CD14-positive monocyte (primary cell): Measurements from ENCODE around the gene SSR2. TPM values are rescaled to one million over a fixed set of nuclear protein-coding genes. Genes with fewer than 3 reads are reported as not detected.

Source experiments
- DNase-seq, 3 donors: peaks; one replicate each; pipeline ENCODE4 v3.0.0-alpha.2; 2011 to 2022
- H2AFZ ChIP-seq: 2 replicates; pipeline ENCODE4 v1.6.0; 2012; ENCODE audit warnings: mild to moderate bottlenecking, low read depth, low read length, inconsistent platforms; ENCODE audit not compliant: insufficient read depth, poor library complexity, severe bottlenecking
- H3K27ac ChIP-seq, 2 donors: 1 replicate in 1 of 2; 2 replicates in 1 of 2; pipeline ENCODE4 v1.5.1; 2012 to 2013; ENCODE audit warnings: low read length in 2 of 2, control low read depth in 1 of 2, inconsistent platforms in 1 of 2, low read depth in 1 of 2, mild to moderate bottlenecking in 1 of 2
- H3K27me3 ChIP-seq, 2 donors: one replicate each; pipeline versions ENCODE4 v1.6.0 to v1.6.1; 2011 to 2013; ENCODE audit warnings: low read length in 2 of 2; ENCODE audit not compliant: control insufficient read depth in 2 of 2, insufficient read depth in 2 of 2
- H3K36me3 ChIP-seq, 2 donors: replicated peaks in 1 of 2; 1 replicate in 1 of 2; 2 replicates in 1 of 2; pipeline versions ENCODE4 v1.5.1 to v1.6.1; 2012 to 2013; ENCODE audit warnings: low read length in 2 of 2, control low read depth in 1 of 2, inconsistent platforms in 1 of 2, mild to moderate bottlenecking in 1 of 2; ENCODE audit not compliant: insufficient read depth in 2 of 2, control insufficient read depth in 1 of 2
- H3K4me1 ChIP-seq, 2 donors: 1 replicate in 1 of 2; 2 replicates in 1 of 2; pipeline versions ENCODE4 v1.5.1 to v1.6.1; 2012 to 2013; ENCODE audit warnings: low read length in 2 of 2, control low read depth in 1 of 2, inconsistent platforms in 1 of 2, mild to moderate bottlenecking in 1 of 2, moderate library complexity in 1 of 2; ENCODE audit not compliant: insufficient read depth in 2 of 2, control insufficient read depth in 1 of 2
- H3K4me2 ChIP-seq: replicated peaks from 2 replicates; pipeline ENCODE3; 2012; ENCODE audit warnings: low read length, moderate library complexity, mild to moderate bottlenecking; ENCODE audit not compliant: poor library complexity, severe bottlenecking; ENCODE audit errors: extremely low read depth
- H3K4me3 ChIP-seq, 3 experiments: fragments of 200-600 bp in 1 of 3; sonication (generic) in 1 of 3; replicated peaks in 1 of 3; 1 replicate in 2 of 3; 2 replicates in 1 of 3; pipeline ENCODE4 v1.5.1; 2011 to 2013; ENCODE audit warnings: low read length in 3 of 3, mild to moderate bottlenecking in 3 of 3, control low read depth in 2 of 3, low read depth in 2 of 3, inconsistent platforms in 1 of 3, moderate library complexity in 1 of 3
- H3K79me2 ChIP-seq: 2 replicates; pipeline ENCODE4 v1.6.0; 2012; ENCODE audit warnings: mild to moderate bottlenecking, control low read depth, inconsistent platforms, low read length, moderate library complexity; ENCODE audit not compliant: insufficient read depth
- H3K9ac ChIP-seq: 2 replicates; pipeline ENCODE4 v1.6.0; 2017; ENCODE audit warnings: low read length, mild to moderate bottlenecking; ENCODE audit not compliant: insufficient read depth, poor library complexity, severe bottlenecking
- H3K9me3 ChIP-seq, 2 donors: replicated peaks in 1 of 2; 1 replicate in 1 of 2; 2 replicates in 1 of 2; pipeline versions ENCODE4 v1.5.1 to v1.6.1; 2012 to 2013; ENCODE audit warnings: low read length in 2 of 2, control low read depth in 1 of 2; ENCODE audit not compliant: control insufficient read depth in 1 of 2, insufficient read depth in 1 of 2
- H4K20me1 ChIP-seq: 2 replicates; pipeline ENCODE4 v1.6.0; 2012; ENCODE audit warnings: mild to moderate bottlenecking, low read length, control low read depth, moderate library complexity; ENCODE audit not compliant: insufficient read depth
- H3K27ac Mint-ChIP-seq, 7 donors: one replicate each; pipeline ENCODE4 v1.8.0; 2020; ENCODE audit warnings: mild to moderate bottlenecking in 7 of 7, mixed read lengths in 7 of 7, moderate library complexity in 6 of 7, inconsistent platforms in 2 of 7
- H3K27me3 Mint-ChIP-seq, 3 donors: one replicate each; pipeline ENCODE4 v1.8.0; 2021 to 2022; ENCODE audit warnings: low read depth in 3 of 3, mild to moderate bottlenecking in 3 of 3, mixed read lengths in 3 of 3, moderate library complexity in 3 of 3, inconsistent platforms in 1 of 3
- H3K36me3 Mint-ChIP-seq, 2 donors: one replicate each; pipeline ENCODE4 v1.8.0; 2020; ENCODE audit warnings: mixed read lengths in 2 of 2, inconsistent platforms in 1 of 2, mild to moderate bottlenecking in 1 of 2
- H3K4me1 Mint-ChIP-seq: one replicate; pipeline ENCODE4 v1.8.0; 2020; ENCODE audit warnings: mild to moderate bottlenecking, mixed read lengths
- H3K4me3 Mint-ChIP-seq, 2 donors: one replicate each; pipeline ENCODE4 v1.8.0; 2020; ENCODE audit warnings: mild to moderate bottlenecking in 2 of 2, mixed read lengths in 2 of 2, moderate library complexity in 1 of 2
- H3K9me3 Mint-ChIP-seq, 7 donors: one replicate each; pipeline ENCODE4 v1.8.0; 2020 to 2022; ENCODE audit warnings: mixed read lengths in 7 of 7, mild to moderate bottlenecking in 6 of 7, moderate library complexity in 6 of 7, inconsistent platforms in 2 of 7
- WGBS: methylation state at CpG from one replicate; pipeline ENCODE4 v1.1.5; 2013; ENCODE audit warnings: missing lambda C conversion rate; ENCODE audit not compliant: insufficient coverage; 5-methylcytosine and 5-hydroxymethylcytosine counted together
- intact Hi-C, 2 donors: fragments of 100-400 bp; cut with micrococcal nuclease; formaldehyde crosslinking; loops; one replicate each; pipeline versions ENCODE4 v1.15.0 to v1.15.1; 2023
- polyA plus RNA-seq, 3 donors: library from polyadenylated mRNA; depleted of rRNA in 1 of 3; unstranded in 2 of 3; stranded (reverse) in 1 of 3; fragments of 300-500 nt in 2 of 3; fragments of >200 nt in 1 of 3; fragmentation: Illumina TruSeq in 2 of 3; gene quantifications; 1 replicate in 2 of 3; 2 replicates in 1 of 3; pipeline ENCODE4 v1.2.3, GENCODE V29; 2012 to 2021
- TF ChIP-seq, protein P1 (sequence below): fragments of 200-600 bp; IDR thresholded peaks from one replicate; pipeline ENCODE4 v1.8.0; 2022; ENCODE audit warnings: antibody characterized with exemption, mild to moderate bottlenecking

Gene SSR2
- polyA plus RNA-seq, 3 donors, result 374 to 614 (median 414) TPM

DNA sequence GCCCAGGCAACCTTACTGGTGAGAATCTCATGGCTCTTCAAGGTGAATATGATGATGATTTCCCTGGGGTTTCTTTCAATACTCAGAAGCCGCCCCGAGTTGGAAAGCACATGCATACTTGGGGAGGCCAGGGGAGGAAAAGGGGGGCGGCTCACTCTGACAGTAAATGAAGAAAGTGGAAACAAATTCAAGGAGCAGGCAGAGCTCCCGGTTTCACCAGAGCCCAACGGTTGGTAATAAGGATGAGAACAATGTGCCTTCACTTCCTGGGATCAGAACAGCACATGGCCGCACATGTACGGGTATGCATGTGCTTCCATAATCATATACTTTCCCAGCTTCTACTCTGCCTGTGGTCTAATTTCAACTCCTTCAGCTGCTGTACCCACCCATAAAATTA lies 38.6 kb downstream of the SSR2 start:
- 55% methylated on average over 5 of the region's 7 CpGs for WGBS
- Histone ChIP-seq H3K4me3 (peak overlapping the region in 1 of 3 experiments; percentile 94), H3K27ac (peak overlapping the region; percentile 55 to 97), H4K20me1 (peaks cover 20% of the 10 kb centered on the region), H3K79me2 (peaks cover 64% of the 10 kb centered on the region), H2AFZ (no peak overlapping the region), H3K9ac (no peak overlapping the region), H3K4me2 (peak overlapping the region; percentile 4), H3K9me3 (no peaks in the 10 kb centered on the region), H3K27me3 (no peaks in the 10 kb centered on the region), H3K4me1 (peaks cover 52 to 58% of the 10 kb centered on the region in 2 donors), H3K36me3 (no peaks in the 10 kb centered on the region)
- Mint-ChIP-seq H3K9me3 (peaks cover 0 to 2% (median 0%) of the 10 kb centered on the region in 7 donors), H3K27me3 (peaks cover 0 to 3% (median 2%) of the 10 kb centered on the region in 3 donors), H3K4me3 (peak overlapping the region in 1 of 2 donors; percentile 67), H3K4me1 (peaks cover 52% of the 10 kb centered on the region), H3K36me3 (peaks cover 12 to 26% of the 10 kb centered on the region in 2 donors), H3K27ac (peak overlapping the region; percentile 79 to 99 (median 95))
- intact Hi-C loops, result no loop called here
- TF ChIP-seq, protein P1, sequence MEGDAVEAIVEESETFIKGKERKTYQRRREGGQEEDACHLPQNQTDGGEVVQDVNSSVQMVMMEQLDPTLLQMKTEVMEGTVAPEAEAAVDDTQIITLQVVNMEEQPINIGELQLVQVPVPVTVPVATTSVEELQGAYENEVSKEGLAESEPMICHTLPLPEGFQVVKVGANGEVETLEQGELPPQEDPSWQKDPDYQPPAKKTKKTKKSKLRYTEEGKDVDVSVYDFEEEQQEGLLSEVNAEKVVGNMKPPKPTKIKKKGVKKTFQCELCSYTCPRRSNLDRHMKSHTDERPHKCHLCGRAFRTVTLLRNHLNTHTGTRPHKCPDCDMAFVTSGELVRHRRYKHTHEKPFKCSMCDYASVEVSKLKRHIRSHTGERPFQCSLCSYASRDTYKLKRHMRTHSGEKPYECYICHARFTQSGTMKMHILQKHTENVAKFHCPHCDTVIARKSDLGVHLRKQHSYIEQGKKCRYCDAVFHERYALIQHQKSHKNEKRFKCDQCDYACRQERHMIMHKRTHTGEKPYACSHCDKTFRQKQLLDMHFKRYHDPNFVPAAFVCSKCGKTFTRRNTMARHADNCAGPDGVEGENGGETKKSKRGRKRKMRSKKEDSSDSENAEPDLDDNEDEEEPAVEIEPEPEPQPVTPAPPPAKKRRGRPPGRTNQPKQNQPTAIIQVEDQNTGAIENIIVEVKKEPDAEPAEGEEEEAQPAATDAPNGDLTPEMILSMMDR, result no peak
- DNase-seq, result no peak

GRCh38 chr1:155981266-155982088 lies 39.3 kb downstream of the SSR2 start:
- Histone ChIP-seq H3K9ac (no peak overlapping the region), H3K9me3 (no peaks in the 10 kb centered on the region), H3K4me2 (peak overlapping the region; percentile 96), H3K27ac (peak overlapping the region; percentile 55 to 97), H3K27me3 (no peaks in the 10 kb centered on the region), H3K4me1 (peaks cover 52 to 64% of the 10 kb centered on the region in 2 donors), H3K36me3 (no peaks in the 10 kb centered on the region), H3K79me2 (peaks cover 70% of the 10 kb centered on the region), H4K20me1 (peaks cover 26% of the 10 kb centered on the region), H3K4me3 (peak overlapping the region in 1 of 3 experiments; percentile 94), H2AFZ (no peak overlapping the region)
- TF ChIP-seq, protein P1, result no peak
- Mint-ChIP-seq H3K9me3 (peaks cover 0 to 2% (median 0%) of the 10 kb centered on the region in 7 donors), H3K4me1 (peaks cover 51% of the 10 kb centered on the region), H3K27ac (peak overlapping the region; percentile 79 to 99 (median 95)), H3K27me3 (peaks cover 0 to 3% (median 2%) of the 10 kb centered on the region in 3 donors), H3K36me3 (peaks cover 13 to 30% of the 10 kb centered on the region in 2 donors), H3K4me3 (peak overlapping the region; percentile 62 to 67)
- WGBS, result 25% methylated on average over 3 of the region's 6 CpGs
- DNase-seq, result peak; percentile 56 to 74 (median 68)
- intact Hi-C loops, result no loop called here
